GM20431 (cell line): ENCODE data around the gene USP25.

ENCODE experiments used
- in situ Hi-C: fragments of 300-500 bp; cut with MseI, MboI; formaldehyde crosslinking; loops from one replicate; pipeline ENCODE4 v1.15.0; 2020; ENCODE audit warnings: low sequenced_read_pairs; ENCODE audit not compliant: unreplicated experiment

USP25 gene

GRCh38 chr21:15928686-15929425, 199.1 kb downstream of the USP25 start:
- in situ Hi-C loops = no loop called here

- in situ Hi-C loops = no loop called here
Measured at GRCh38 chr21:15929536-15929935, 199.8 kb downstream of the USP25 start.
